AG04449 (cell line): Measurements from ENCODE around the gene SFTA2.

Source experiments
- CTCF ChIA-PET: fragments of 350-600 bp; formaldehyde crosslinking; extraction: SDS; loops from one replicate; lab custom pipeline; 2021; ENCODE audit warnings: antibody characterized with exemption; lab: Yijun Ruan, JAX
- POLR2A ChIA-PET: fragments of 400-600, 350-600 bp; formaldehyde crosslinking; extraction: SDS; loops from one replicate; lab custom pipeline; 2020; ENCODE audit warnings: antibody characterized with exemption, inconsistent platforms; lab: Yijun Ruan, JAX
- DNase-seq: peaks from one replicate; pipeline ENCODE4 v3.0.0-alpha.2; 2010; ENCODE audit warnings: low read depth, low spot score
- H3K4me3 ChIP-seq: 2 replicates; pipeline ENCODE4 v1.5.1; 2011; ENCODE audit warnings: low read depth, mild to moderate bottlenecking, control low read depth, low read length
- CTCF ChIP-seq: IDR thresholded peaks from one replicate; pipeline ENCODE4 v1.5.1; 2011; ENCODE audit warnings: mild to moderate bottlenecking, moderate library complexity, low read length, control low read depth, inconsistent platforms; ENCODE audit not compliant: insufficient read depth; ENCODE audit errors: missing control alignments

SFTA2 gene

GRCh38 chr6:30884521-30885480 lies 47.2 kb downstream of the SFTA2 start:
- peak overlapping the region; percentile 82 for H3K4me3 ChIP-seq
- ChIA-PET CTCF (interaction anchor here (1.0 to 13.1 kb wide), 17 partner anchors 8 to 206 kb away, joined by 3 to 472 read pairs (median 5); partner anchors contain the start of gene VARS2), POLR2A (interaction anchor here (0.6 to 1.0 kb wide), 4 partner anchors 38 to 145 kb away, joined by 3 to 5 read pairs (median 4); partner anchors contain the start of gene FLOT1)
- no peak for DNase-seq
- no peak for TF ChIP-seq CTCF

- POLR2A ChIA-PET: interaction anchor here (0.6 to 1.0 kb wide), 5 partner anchors 40 to 270 kb away, joined by 3 to 5 read pairs (median 3); partner anchors contain the start of gene FLOT1
- no peak for DNase-seq
- H3K4me3 ChIP-seq: peak within 1 kb of the TSS; percentile 82
- TF ChIP-seq CTCF: no peak
- CTCF ChIA-PET: interaction anchor here (0.6 to 13.1 kb wide), 17 partner anchors 10 to 205 kb away, joined by 3 to 472 read pairs (median 5); partner anchors contain the start of gene VARS2
These were observed 48.1 kb downstream of the SFTA2 start, which contains the start of gene DDR1 for GRCh38 chr6:30883685-30884520. Gene DDR1 (plus strand): TSS chr6:30884519. CDS start chr6:30888730, 4,211 bp downstream.

DNA sequence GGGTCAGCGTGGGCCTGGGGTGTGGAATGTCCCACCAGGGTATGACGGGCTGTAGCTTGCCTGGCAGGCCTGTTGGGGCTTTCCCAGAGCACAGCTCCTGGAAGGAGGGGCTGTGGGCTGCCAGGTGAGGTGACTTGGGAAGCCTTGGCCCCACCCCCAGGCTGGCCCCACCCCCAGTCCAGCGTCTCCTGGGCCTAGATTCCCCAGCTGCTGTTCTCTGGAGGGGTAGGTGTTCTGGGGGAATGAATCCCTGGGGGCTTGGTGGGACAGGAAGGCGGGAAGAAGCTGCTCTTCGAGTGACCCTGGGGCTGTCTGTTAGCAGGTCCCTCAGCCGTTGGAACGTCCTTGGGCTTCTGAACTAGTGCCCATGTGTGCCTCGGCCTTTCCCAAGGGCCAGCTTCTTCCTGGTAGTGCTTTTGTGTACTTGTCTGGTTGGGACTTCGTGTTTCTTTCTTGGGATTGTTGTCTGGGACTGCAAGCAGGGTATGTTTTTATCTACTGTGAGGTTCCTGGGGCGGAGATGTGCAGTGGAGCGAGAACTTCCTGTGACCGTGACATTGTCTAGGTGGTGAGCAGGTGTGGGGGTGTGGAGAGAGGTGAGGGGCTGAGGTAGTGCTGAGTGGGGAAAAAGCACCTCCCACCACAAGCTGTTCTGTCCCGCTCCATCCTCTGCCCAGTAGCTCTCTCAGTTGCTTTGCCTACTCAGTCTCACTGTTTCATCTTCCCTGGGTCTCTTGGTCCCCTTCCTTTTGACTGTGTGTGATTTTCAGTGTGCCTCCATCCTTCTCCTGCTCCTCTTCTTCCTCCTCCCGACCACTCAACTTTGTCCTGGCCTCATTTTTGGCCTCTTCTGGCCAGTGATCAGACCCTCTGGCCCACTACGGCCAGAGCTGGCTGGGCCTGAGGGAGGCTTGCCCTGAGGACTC lies 48.9 kb downstream of the SFTA2 start:
- peak overlapping the region; percentile 82 for H3K4me3 ChIP-seq
- TF ChIP-seq CTCF: no peak
- CTCF ChIA-PET: interaction anchor here (0.6 to 13.1 kb wide), 21 partner anchors 8 to 204 kb away, joined by 3 to 472 read pairs (median 8); partner anchors contain the start of gene VARS2
- no peak for DNase-seq
- POLR2A ChIA-PET: interaction anchor here (0.6 to 1.5 kb wide), 3 partner anchors 39 to 157 kb away, joined by 3 to 9 read pairs (median 3); partner anchors contain the start of gene IER3

GRCh38 chr6:30882204-30882758 lies 49.7 kb downstream of the SFTA2 start:
- CTCF ChIA-PET: interaction anchor here (0.8 to 13.1 kb wide), 15 partner anchors 9 to 205 kb away, joined by 3 to 472 read pairs (median 8); partner anchors contain the start of gene VARS2
- DNase-seq: no peak
- no peak for TF ChIP-seq CTCF
- no peak overlapping the region for H3K4me3 ChIP-seq
- POLR2A ChIA-PET: interaction anchor here (0.8 to 1.5 kb wide), 3 partner anchors 138 to 160 kb away, joined by 3 to 9 read pairs (median 6); partner anchors contain the start of gene IER3
